Fibroblast of villous mesenchyme (primary cell): ENCODE data around the gene ADD2. TPM values are rescaled to one million over a fixed set of nuclear protein-coding genes. Genes with fewer than 3 reads are reported as not detected.

Source experiments
- DNase-seq: peaks from one replicate; pipeline ENCODE4 v3.0.0-alpha.2; 2010; ENCODE audit warnings: low read depth
- H3K4me3 ChIP-seq: 2 replicates; pipeline ENCODE4 v1.5.1; 2011; ENCODE audit warnings: low read depth, mild to moderate bottlenecking, low read length
- total RNA-seq: library from RNA; depleted of rRNA; stranded (reverse); fragments of >200 nt; gene quantifications from 2 replicates; pipeline ENCODE4 v1.2.3, GENCODE V29; 2012
- TF ChIP-seq, protein P1 (sequence below): IDR thresholded peaks from 2 replicates; pipeline ENCODE4 v1.5.1; 2012; ENCODE audit warnings: low read depth, mild to moderate bottlenecking, low read length; ENCODE audit not compliant: insufficient read depth

ADD2 gene, protein sequence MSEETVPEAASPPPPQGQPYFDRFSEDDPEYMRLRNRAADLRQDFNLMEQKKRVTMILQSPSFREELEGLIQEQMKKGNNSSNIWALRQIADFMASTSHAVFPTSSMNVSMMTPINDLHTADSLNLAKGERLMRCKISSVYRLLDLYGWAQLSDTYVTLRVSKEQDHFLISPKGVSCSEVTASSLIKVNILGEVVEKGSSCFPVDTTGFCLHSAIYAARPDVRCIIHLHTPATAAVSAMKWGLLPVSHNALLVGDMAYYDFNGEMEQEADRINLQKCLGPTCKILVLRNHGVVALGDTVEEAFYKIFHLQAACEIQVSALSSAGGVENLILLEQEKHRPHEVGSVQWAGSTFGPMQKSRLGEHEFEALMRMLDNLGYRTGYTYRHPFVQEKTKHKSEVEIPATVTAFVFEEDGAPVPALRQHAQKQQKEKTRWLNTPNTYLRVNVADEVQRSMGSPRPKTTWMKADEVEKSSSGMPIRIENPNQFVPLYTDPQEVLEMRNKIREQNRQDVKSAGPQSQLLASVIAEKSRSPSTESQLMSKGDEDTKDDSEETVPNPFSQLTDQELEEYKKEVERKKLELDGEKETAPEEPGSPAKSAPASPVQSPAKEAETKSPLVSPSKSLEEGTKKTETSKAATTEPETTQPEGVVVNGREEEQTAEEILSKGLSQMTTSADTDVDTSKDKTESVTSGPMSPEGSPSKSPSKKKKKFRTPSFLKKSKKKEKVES
- total RNA-seq, result not detected in 2 replicates

DNA sequence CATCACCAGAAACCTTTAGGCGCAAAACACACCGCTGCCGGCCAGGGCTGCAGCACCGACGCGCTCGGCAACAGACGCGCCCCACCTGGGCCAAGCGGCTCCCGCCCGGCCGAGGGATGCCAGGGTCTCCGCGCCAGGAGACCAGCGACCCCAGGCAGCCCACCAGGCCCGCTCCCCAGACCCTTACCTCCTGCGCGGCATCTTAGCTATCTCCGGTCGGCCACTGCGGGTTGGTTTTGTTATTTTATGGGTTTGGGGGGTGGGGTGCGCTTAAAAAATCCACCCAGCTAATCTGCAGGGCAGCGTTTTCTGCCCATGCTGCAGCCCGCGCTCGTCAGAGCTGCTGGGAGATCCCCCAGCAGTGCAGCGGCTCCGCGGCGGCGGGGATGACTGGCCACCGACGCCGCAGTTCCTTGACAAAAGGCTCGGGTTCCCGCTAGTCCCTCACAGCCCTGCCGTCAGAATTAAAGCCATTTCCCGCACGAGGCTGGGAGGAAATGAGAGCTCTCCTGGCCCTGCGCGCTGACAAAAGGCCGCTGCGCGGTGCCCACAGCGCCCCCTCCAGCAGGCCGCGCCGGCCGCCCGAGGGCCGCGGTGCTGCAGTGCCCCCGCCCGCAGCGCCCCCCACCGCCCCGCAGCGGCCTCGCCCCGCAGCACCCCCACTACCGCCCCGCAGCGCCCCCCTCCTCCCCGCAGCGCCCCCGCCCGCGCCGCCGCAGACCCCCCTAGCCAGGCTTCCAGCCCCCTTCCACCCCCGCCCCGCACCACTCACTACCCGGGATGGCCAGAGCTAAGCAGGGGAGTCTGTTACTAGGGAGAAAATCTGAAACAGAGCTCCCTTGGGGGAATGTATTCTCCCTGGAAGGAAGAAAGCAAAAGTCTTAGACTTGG, at the start of gene ADD2:
Gene ADD2 (minus strand): TSS at position 502 of the 891 bp plus-strand sequence. CDS start 61,792 bp downstream, outside the sequence.
- no peak within 1 kb of the TSS for H3K4me3 ChIP-seq
- TF ChIP-seq, protein P1, sequence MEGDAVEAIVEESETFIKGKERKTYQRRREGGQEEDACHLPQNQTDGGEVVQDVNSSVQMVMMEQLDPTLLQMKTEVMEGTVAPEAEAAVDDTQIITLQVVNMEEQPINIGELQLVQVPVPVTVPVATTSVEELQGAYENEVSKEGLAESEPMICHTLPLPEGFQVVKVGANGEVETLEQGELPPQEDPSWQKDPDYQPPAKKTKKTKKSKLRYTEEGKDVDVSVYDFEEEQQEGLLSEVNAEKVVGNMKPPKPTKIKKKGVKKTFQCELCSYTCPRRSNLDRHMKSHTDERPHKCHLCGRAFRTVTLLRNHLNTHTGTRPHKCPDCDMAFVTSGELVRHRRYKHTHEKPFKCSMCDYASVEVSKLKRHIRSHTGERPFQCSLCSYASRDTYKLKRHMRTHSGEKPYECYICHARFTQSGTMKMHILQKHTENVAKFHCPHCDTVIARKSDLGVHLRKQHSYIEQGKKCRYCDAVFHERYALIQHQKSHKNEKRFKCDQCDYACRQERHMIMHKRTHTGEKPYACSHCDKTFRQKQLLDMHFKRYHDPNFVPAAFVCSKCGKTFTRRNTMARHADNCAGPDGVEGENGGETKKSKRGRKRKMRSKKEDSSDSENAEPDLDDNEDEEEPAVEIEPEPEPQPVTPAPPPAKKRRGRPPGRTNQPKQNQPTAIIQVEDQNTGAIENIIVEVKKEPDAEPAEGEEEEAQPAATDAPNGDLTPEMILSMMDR, result no peak
- DNase-seq, result peak; percentile 2

DNA sequence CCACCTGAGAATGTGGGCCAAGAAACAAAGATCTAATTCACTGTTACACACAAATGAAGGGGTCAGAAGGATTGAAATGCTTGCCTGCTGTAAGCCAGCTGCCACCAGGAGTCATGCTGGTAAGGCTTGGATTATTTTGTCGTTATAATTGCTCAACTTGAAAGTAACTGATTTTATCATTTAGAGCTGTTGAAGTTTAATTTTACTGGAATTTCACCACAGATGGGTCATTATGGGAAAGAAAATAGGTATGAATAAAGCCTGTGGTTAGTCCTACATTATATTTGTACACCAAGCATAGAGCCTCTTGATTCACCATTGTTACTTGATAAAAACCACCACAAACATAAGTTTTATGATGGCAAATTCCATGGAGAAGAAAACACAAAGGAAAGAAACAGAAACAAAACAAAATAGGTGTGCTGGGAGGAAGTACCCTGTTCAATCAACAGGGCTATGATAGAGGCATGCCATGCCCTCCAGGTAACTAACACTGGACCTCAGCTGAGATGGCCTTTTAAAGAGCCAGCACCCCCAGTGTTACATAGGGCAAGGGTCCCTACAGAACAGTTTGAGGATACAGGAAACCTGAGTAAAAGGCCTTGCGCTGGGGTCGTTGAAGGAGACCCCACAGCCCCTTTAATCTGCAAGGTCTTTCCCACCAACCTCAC, 49.4 kb upstream of the ADD2 start:
- no peak overlapping the region for H3K4me3 ChIP-seq
- TF ChIP-seq, protein P1, result no peak
- no peak for DNase-seq

DNA sequence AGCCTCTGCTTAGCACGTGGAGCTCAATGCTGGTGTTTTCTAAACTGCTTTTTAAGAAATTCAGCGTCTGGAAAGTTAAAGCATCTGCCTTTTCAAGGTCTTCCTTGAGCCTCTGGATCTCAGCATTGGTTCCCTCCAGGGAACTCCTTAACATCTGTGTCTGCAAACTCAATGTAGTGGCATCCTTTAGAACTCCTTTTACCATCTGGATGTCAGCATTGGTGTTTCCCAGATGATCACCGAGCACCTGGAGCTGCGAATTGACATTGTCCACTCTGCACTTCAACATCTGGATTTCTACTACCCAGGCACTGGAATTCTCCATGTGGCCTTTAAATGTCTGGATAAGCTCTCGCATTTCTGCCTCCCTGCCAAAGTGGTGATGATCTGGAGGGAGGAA, 48.7 kb upstream of the ADD2 start:
- no peak overlapping the region for H3K4me3 ChIP-seq
- TF ChIP-seq, protein P1, result no peak
- no peak for DNase-seq

DNA sequence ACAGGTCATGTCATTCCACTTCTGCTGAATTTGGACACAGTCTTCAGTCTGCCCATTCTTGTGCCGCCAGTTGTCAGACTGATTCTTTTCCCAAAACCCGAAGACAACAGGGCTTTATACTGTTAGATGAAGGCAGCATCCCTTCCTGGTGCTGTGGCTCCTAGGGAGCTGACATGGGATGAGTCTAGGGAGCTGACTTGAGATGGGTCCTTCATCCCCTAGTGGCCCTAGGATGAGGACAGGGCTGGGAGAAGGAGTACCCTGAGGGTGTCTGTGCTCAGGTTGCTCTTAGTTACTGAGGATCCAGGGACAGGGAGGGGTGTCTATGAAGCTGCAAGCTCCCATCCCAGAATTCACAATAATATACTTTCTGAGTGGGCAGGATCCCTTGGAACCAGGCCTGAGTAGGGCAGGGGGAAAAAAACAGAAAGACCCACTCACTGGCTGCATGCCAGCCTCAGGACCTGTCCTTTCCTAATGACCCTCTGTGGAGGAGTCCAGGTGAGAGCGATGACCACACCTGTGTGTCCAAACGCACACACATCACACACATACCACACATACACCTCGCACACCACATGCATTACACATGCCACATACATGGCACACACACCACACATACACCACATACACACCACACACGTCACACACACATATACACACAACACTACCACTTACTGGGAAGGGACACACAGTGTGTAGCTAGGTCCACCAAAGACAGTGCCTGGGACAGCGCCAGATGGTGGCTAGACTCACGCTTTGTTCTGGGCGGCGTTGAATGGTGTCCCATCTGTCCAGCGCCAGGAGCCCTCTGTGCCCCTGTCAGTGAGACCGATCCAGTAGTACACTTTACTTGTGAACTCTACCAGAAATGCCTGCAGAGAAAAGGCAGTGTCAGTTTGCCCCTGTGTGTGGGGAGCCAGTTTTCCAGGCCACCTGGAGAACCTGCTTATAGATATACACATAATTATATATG, 41.3 kb upstream of the ADD2 start:
- DNase-seq, result no peak
- no peak overlapping the region for H3K4me3 ChIP-seq
- TF ChIP-seq, protein P1, result no peak

DNA sequence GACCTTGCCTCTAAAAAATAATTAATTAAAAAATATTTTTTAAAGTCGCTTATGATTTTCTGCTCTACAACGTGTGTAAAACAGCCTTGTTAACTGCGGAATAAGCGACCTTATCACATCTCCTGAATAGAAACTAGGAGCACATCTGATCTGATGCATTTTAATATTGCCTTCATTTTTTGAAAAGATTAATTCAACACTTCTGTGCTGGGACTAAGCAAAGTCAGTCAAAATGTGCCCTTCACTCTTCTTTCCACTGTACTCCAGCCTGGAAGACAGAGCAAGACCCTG, 39.8 kb upstream of the ADD2 start:
- H3K4me3 ChIP-seq, result no peak overlapping the region
- DNase-seq, result no peak
- TF ChIP-seq, protein P1, result no peak
